GM12878 (cell line): ENCODE measurements around the gene GZMM. TPM values are rescaled to one million over a fixed set of nuclear protein-coding genes. Genes with fewer than 3 reads are reported as not detected.

ENCODE experiments used
- ATAC-seq: fragments of 200-7000 bp; cut with Tn5 transposase; 3 replicates; pipeline ENCODE4 v1.9.1; 2020; ENCODE audit warnings: mild to moderate bottlenecking, moderate library complexity
- BruUV-seq: library from RNA; stranded (reverse); fragments of 400-500 nt; replicated peaks from 2 replicates; lab custom pipeline; 2021; lab: Mats Ljungman, UMichigan
- CTCF ChIA-PET: fragments of 300-600 bp; sonication (Branson Sonifier 250); formaldehyde crosslinking; extraction: SDS; loops from one replicate; lab custom pipeline; 2021; ENCODE audit warnings: inconsistent platforms; lab: Yijun Ruan, JAX
- POLR2A ChIA-PET: fragments of 350-600 bp; formaldehyde crosslinking; extraction: SDS; loops from one replicate; lab custom pipeline; 2021; ENCODE audit warnings: inconsistent platforms; lab: Charles Lee
- RAD21 ChIA-PET: fragments of 300-600 bp; sonication (Branson Sonifier 250); formaldehyde crosslinking; loops from one replicate; lab custom pipeline; 2023; ENCODE audit warnings: antibody characterized with exemption; ENCODE audit not compliant: unreplicated experiment; lab: Charles Lee
- SMC1A ChIA-PET: fragments of 300-600 bp; sonication (Branson Sonifier 250); formaldehyde crosslinking; loops from one replicate; lab custom pipeline; 2023; ENCODE audit not compliant: unreplicated experiment, uncharacterized antibody; lab: Charles Lee
- DNase-seq: peaks from one replicate; pipeline ENCODE4 v3.0.0-alpha.2; 2011; ENCODE audit warnings: low read depth, low spot score
- FAIRE-seq: peaks from 3 replicates; lab custom pipeline; 2011; peaks lifted over from hg19 to GRCh38; lab: Jason Lieb, UNC
- H2AFZ ChIP-seq: 2 replicates; pipeline ENCODE4 v1.6.0; 2011; ENCODE audit warnings: low read depth, low read length, control low read depth; ENCODE audit not compliant: control insufficient read depth
- H3K27ac ChIP-seq: 2 replicates; pipeline ENCODE4 v1.5.1; 2011; ENCODE audit warnings: control low read depth; ENCODE audit not compliant: control insufficient read depth, insufficient read depth
- H3K27me3 ChIP-seq, 2 experiments: replicated peaks in 1 of 2; 2 replicates each; pipeline versions ENCODE4 v1.6.0 to v1.6.1; 2011; ENCODE audit warnings: low read length in 1 of 2; ENCODE audit not compliant: control insufficient read depth in 2 of 2, insufficient read depth in 2 of 2
- H3K36me3 ChIP-seq, 2 experiments: 2 replicates each; pipeline ENCODE4 v1.5.1; 2011; ENCODE audit warnings: low read length in 1 of 2; ENCODE audit not compliant: control insufficient read depth in 2 of 2, insufficient read depth in 2 of 2
- H3K4me1 ChIP-seq: 2 replicates; pipeline ENCODE4 v1.6.1; 2011; ENCODE audit warnings: mild to moderate bottlenecking, low read length, moderate library complexity, mixed read lengths; ENCODE audit not compliant: control insufficient read depth, insufficient read depth
- H3K4me2 ChIP-seq: 2 replicates; pipeline ENCODE4 v1.6.0; 2011; ENCODE audit warnings: control low read depth; ENCODE audit not compliant: control insufficient read depth, insufficient read depth
- H3K4me3 ChIP-seq: fragments of 200-600 bp; sonication (generic); 2 replicates; pipeline ENCODE4 v1.5.1; 2016
- H3K79me2 ChIP-seq: 2 replicates; pipeline ENCODE4 v1.6.0; 2011; ENCODE audit warnings: low read length; ENCODE audit not compliant: control insufficient read depth, insufficient read depth
- H3K9ac ChIP-seq: 2 replicates; pipeline ENCODE4 v1.8.0; 2011; ENCODE audit warnings: low read length, control low read depth, mixed read lengths; ENCODE audit not compliant: control insufficient read depth, insufficient read depth
- H3K9me3 ChIP-seq: replicated peaks from 3 replicates; pipeline ENCODE4 v1.5.1; 2011; ENCODE audit warnings: mild to moderate bottlenecking, low read length; ENCODE audit not compliant: control insufficient read depth, insufficient read depth
- H4K20me1 ChIP-seq: 2 replicates; pipeline ENCODE4 v1.6.0; 2011; ENCODE audit not compliant: control insufficient read depth, insufficient read depth
- CHD4 ChIP-seq: fragments of 200-600 bp; sonication (generic); IDR thresholded peaks from 2 replicates; pipeline ENCODE4 v1.6.1; 2016; ENCODE audit warnings: mild to moderate bottlenecking
- HCFC1 ChIP-seq: fragments of 150-350 bp; IDR thresholded peaks from 2 replicates; pipeline ENCODE4 v1.6.1; 2014; ENCODE audit warnings: low read length
- NBN ChIP-seq: fragments of 450-650 bp; IDR thresholded peaks from 2 replicates; pipeline ENCODE4 v1.6.1; 2016
- PAX8 ChIP-seq: fragments of 450-650 bp; IDR thresholded peaks from 2 replicates; pipeline ENCODE4 v1.6.1; 2017; ENCODE audit warnings: mild to moderate bottlenecking, moderate library complexity
- SUPT20H ChIP-seq: IDR thresholded peaks from 2 replicates; pipeline ENCODE4 v1.6.1; 2011; ENCODE audit warnings: low read depth, mild to moderate bottlenecking, low read length, moderate library complexity, borderline replicate concordance; ENCODE audit not compliant: control insufficient read depth
- YBX1 ChIP-seq: fragments of 450-650 bp; IDR thresholded peaks from 2 replicates; pipeline ENCODE4 v1.6.1; 2016; ENCODE audit warnings: antibody characterized with exemption
- WGBS: methylation state at CpG from one replicate; pipeline ENCODE4 v1.1.6; 2016; ENCODE audit warnings: low lambda C conversion rate; ENCODE audit not compliant: insufficient replicate concordance, insufficient coverage; ENCODE audit errors: missing lambda C conversion rate; 5-methylcytosine and 5-hydroxymethylcytosine counted together
- in situ Hi-C: fragments of 300-500 bp; cut with MboI; formaldehyde crosslinking; loops from 9 replicates; pipeline ENCODE4 v1.14.3; 2018; ENCODE audit warnings: mixed read lengths
- intact Hi-C: fragments of 100-400 bp; cut with micrococcal nuclease; formaldehyde crosslinking; loops from one replicate; pipeline ENCODE4 v1.14.2; 2022; ENCODE audit not compliant: unreplicated experiment
- polyA plus RNA-seq, 11 experiments: library from polyadenylated mRNA; depleted of rRNA in 4 of 11; unstranded in 6 of 11; stranded (reverse) in 5 of 11; fragments of >200 nt; fragmentation: Nextera tagmentation in 4 of 11; fragmentation: Illumina TruSeq in 1 of 11; extraction: Ambion mirVana in 4 of 11; extraction: Trizol in 1 of 11; gene quantifications; 1 replicate in 1 of 11; 2 replicates in 10 of 11; pipeline versions ENCODE4 v1.2.1 to v1.2.3, GENCODE V29; 2011 to 2016; ENCODE audit warnings: inconsistent platforms in 2 of 11, missing spikeins in 2 of 11, low read depth in 1 of 11
- total RNA-seq, 4 experiments: library from RNA; depleted of rRNA in 3 of 4; stranded (reverse); fragments of >200 nt in 3 of 4; fragmentation: Illumina TruSeq in 1 of 4; extraction: Trizol in 1 of 4; gene quantifications; 2 replicates each; pipeline versions ENCODE4 v1.2.1 to v1.2.3, GENCODE V29; 2013 to 2021

GZMM gene
- total and polyA plus RNA-seq, 10 of the 15 experiments (the other 5 are each of a cell fraction or from before 2014, with no cell fraction given): 0.09 to 0.48 (median 0.23) TPM; not detected in 7

DNA sequence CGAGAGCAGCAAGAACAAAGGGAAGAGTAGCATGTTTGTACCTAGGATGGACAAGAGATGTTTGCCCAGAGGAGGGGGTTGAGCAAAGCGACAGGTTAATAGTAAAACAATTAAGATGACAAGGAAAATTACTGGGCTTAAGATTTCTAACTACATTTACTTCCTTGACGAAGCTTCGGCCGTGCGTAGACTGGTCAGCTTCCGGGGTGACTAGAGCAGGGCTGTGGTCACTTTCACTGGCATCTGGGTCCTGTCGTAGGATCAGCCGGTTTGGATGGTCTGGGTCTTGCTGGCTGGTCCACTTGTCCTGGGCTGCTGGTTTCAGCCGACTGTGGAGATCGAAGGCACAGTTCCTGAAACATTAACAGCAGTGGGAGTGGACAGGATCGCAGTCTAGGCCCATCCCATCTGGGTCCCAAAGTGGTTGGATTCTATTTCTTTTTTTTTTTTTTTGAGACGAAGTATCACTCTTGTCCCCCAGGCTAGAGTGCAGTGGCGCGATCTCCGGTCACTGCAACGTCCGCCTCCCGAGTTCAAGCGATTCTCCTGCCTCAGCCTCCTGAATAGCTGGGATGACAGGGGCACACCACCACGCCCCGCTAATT, 23.5 kb downstream of the GZMM start:
- ATAC-seq: no peak
- POLR2A ChIA-PET: interaction anchor here (0.8 kb wide), 1 partner anchor 9 kb away, joined by 5 read pairs; no protein-coding TSS in a partner anchor
- TF ChIP-seq PAX8 (no peak), YBX1 (no peak), HCFC1 (no peak)
- TF ChIP-seq, all 136 proteins: peak for 0
- Histone ChIP-seq H3K79me2 (peaks cover under 1% of the 10 kb centered on the region), H3K4me2 (no peak overlapping the region), H3K9me3 (no peaks in the 10 kb centered on the region; the same call in 2 of the 3 replicates), H4K20me1 (no peaks in the 10 kb centered on the region), H3K27ac (no peak overlapping the region), H3K4me3 (no peak overlapping the region), H3K27me3 (no peaks in the 10 kb centered on the region), H3K4me1 (no peaks in the 10 kb centered on the region), H3K9ac (no peak overlapping the region), H2AFZ (no peak overlapping the region), H3K36me3 (no peaks in the 10 kb centered on the region)
- ChIA-PET RAD21 (no interaction called here), CTCF (no interaction called here), SMC1A (no interaction called here)
- BruUV-seq: no TSS peak
- 98% methylated on average over 21 of the region's 22 CpGs for WGBS
- in situ Hi-C loops (no loop called here), intact Hi-C loops (no loop called here)
- DNase-seq: no peak
- no peak for FAIRE-seq

DNA sequence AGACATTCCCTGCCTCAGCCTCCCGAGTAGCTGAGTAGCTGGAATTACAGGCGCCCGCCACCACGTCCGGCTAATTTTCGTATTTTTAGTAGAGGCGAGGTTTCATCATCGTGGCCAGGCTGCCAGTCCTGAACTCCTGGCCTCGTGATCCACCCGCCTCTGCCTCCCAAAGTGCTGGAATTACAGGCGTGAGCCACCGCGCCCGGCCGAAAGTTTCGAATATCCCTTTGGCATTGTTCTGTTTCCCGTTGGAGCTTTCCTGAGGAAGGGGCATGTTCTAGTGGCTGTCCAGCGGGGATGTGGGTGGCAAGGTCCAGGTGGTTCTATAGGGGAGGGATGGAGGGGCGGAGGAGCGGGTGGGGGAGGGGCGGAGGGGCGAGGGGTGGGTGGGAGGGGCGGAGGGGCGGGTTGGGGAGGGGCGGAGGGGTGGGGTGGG, 26.4 kb downstream of the GZMM start:
- Histone ChIP-seq H3K4me1 (0 out of 2 replicates have a peak, but pooled peaks cover 3% of the 10 kb centered on the region), H3K9ac (no peak overlapping the region), H3K9me3 (no peaks in the 10 kb centered on the region; the same call in 2 of the 3 replicates), H3K27ac (no peak overlapping the region), H3K4me2 (no peak overlapping the region), H4K20me1 (no peaks in the 10 kb centered on the region), H3K79me2 (peaks cover 27% of the 10 kb centered on the region), H3K36me3 (no peaks in the 10 kb centered on the region), H2AFZ (no peak overlapping the region), H3K27me3 (no peaks in the 10 kb centered on the region), H3K4me3 (no peak overlapping the region)
- intact Hi-C loops (loop anchor here (5.0 kb wide), 2 partner anchors 38 to 62 kb away; partner anchors contain the start of genes CDC34 and POLRMT), in situ Hi-C loops (no loop called here)
- ChIA-PET SMC1A (interaction anchor here (0.8 kb wide), 1 partner anchor 321 kb away, joined by 3 read pairs; no protein-coding TSS in a partner anchor), POLR2A (no interaction called here), CTCF (no interaction called here), RAD21 (no interaction called here)
- 85% methylated on average over 18 of the region's 25 CpGs for whole genome bisulfite sequencing
- ATAC-seq (no peak), DNase-seq (no peak), FAIRE-seq (no peak)
- TF ChIP-seq SUPT20H (no peak), CHD4 (no peak), NBN (no peak)
- no TSS peak for BruUV-seq
